ENCODE measurements around the gene SINHCAF. TPM values are rescaled to one million over a fixed set of nuclear protein-coding genes. Genes with fewer than 3 reads are reported as not detected.

SINHCAF gene
- total RNA-seq, 1 experiment from 2014 or later = 68.8 TPM

DNA sequence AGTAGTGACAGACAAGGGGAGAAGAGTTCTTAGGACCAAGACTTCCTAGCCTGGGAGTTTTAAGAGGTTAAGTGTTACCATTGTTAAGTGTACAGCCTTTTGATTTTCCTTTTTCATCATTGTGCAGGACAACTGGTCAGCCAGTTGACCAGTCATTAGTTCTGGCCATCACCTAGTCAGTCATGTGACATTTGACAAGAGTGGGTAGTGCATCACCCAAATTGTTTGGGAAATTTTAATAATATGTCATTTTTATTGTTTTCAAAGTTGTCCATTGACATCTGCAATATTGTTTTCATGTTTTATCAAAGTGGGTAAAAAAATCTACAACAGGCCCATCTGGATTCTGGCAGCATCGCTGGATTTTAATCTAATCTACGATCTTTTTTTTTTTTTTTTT lies 15.5 kb downstream of the SINHCAF start:
- H3K27me3 ChIP-seq (ENCODE audit: control insufficient read depth, insufficient read depth, low read length) = no peaks in the 10 kb centered on the region
- no TSS peak for BruUV-seq (replicated peaks)

GRCh38 chr12:31309279-31309678 lies 16.7 kb downstream of the SINHCAF start:
- in situ Hi-C loops (cut with HindIII; ENCODE audit: low pct_unique_long_range_greater_than_20kb, low sequenced_read_pairs) (no loop called here), intact Hi-C loops (cut with micrococcal nuclease; ENCODE audit: unreplicated experiment) (no loop called here)
- H3K9me3 ChIP-seq (ENCODE audit: control insufficient read depth, insufficient read depth, low read depth, low read length) = no peaks in the 10 kb centered on the region
- no peak overlapping the region for H3K27ac ChIP-seq (ENCODE audit: low read length)
- ChIA-PET CTCF (interaction anchor here (0.8 kb wide), 1 partner anchor 58 kb away, joined by 4 read pairs; no protein-coding TSS in a partner anchor), POLR2A (no interaction called here)
- no TSS peak for BruUV-seq (replicated peaks)
- H3K36me3 ChIP-seq (ENCODE audit: control insufficient read depth, insufficient read depth, low read length) = no peaks in the 10 kb centered on the region
- DNase-seq (ENCODE audit: low read depth, low spot score) (no peak), ATAC-seq (no peak)
- H3K4me3 ChIP-seq (ENCODE audit: low read depth in 2 of 2, low read length in 2 of 2) = no peak overlapping the region
- H3K4me1 ChIP-seq (ENCODE audit: control insufficient read depth, insufficient read depth, low read length) = no peaks in the 10 kb centered on the region
- TF ChIP-seq REST (IDR thresholded peaks at IDR 0.05; ENCODE audit: insufficient read depth in 1 of 2, low read depth in 2 of 2, low read length in 1 of 2) (no peak), SIN3A (IDR thresholded peaks at IDR 0.05; ENCODE audit: borderline replicate concordance, insufficient read depth, low read depth, low read length) (no peak), TCF7L2 (IDR thresholded peaks at IDR 0.05; ENCODE audit: low read depth, low read length) (no peak), CTCF (IDR thresholded peaks at IDR 0.05) (no peak), POLR2AphosphoS5 (IDR thresholded peaks at IDR 0.05; ENCODE audit: low read depth, low read length) (no peak)
- no peaks in the 10 kb centered on the region for H3K27me3 ChIP-seq (ENCODE audit: control insufficient read depth, insufficient read depth, low read length)

More for the DNA sequence above, 15.5 kb downstream of the SINHCAF start:
- in situ Hi-C loops (cut with HindIII; ENCODE audit: low pct_unique_long_range_greater_than_20kb, low sequenced_read_pairs) (no loop called here), intact Hi-C loops (cut with micrococcal nuclease; ENCODE audit: unreplicated experiment) (no loop called here)
- no peak overlapping the region for H3K27ac ChIP-seq (ENCODE audit: low read length)
- no peak for TF ChIP-seq POLR2AphosphoS5 (IDR thresholded peaks at IDR 0.05; ENCODE audit: low read depth, low read length)
- no peak for TF ChIP-seq REST (IDR thresholded peaks at IDR 0.05; ENCODE audit: insufficient read depth in 1 of 2, low read depth in 2 of 2, low read length in 1 of 2)
- no peak for TF ChIP-seq SIN3A (IDR thresholded peaks at IDR 0.05; ENCODE audit: borderline replicate concordance, insufficient read depth, low read depth, low read length)
- no peak for TF ChIP-seq CTCF (IDR thresholded peaks at IDR 0.05)
- TF ChIP-seq TCF7L2 (IDR thresholded peaks at IDR 0.05; ENCODE audit: low read depth, low read length) = no peak
- ATAC-seq (no peak), DNase-seq (ENCODE audit: low read depth, low spot score) (no peak)
- CTCF ChIA-PET = no interaction called here
- POLR2A ChIA-PET = no interaction called here
- H3K4me1 ChIP-seq (ENCODE audit: control insufficient read depth, insufficient read depth, low read length) = peaks cover 6% of the 10 kb centered on the region
- no peak overlapping the region for H3K4me3 ChIP-seq (ENCODE audit: low read depth in 2 of 2, low read length in 2 of 2)
- no peaks in the 10 kb centered on the region for H3K36me3 ChIP-seq (ENCODE audit: control insufficient read depth, insufficient read depth, low read length)
- no peaks in the 10 kb centered on the region for H3K9me3 ChIP-seq (ENCODE audit: control insufficient read depth, insufficient read depth, low read depth, low read length)

All from Panc1 (cell line).